Adipose tissue (tissue), 3 donors: ENCODE measurements around the gene HTRA3. TPM values are rescaled to one million over a fixed set of nuclear protein-coding genes. Genes with fewer than 3 reads are reported as not detected.

Source experiments
- H3K27ac ChIP-seq: one replicate; pipeline ENCODE4 v1.5.1; 2013; ENCODE audit warnings: low read depth, low read length
- WGBS, 3 donors: extraction: QIAGEN DNeasy Blood & Tissue Kit; methylation state at CpG; one replicate each; pipeline ENCODE4 v1.1.7; 2013; 5-methylcytosine and 5-hydroxymethylcytosine counted together
- polyA plus RNA-seq, 3 donors: library from polyadenylated mRNA; stranded (reverse); fragments of 200-250 nt; gene quantifications; one replicate each; pipeline ENCODE4 v1.2.3, GENCODE V29; 2013
- donor health status: healthy with polysubstance abuse.
- donor health status: Bipolar disorder and iron deficiency.
- donor health status: healthy.

Gene HTRA3
- polyA plus RNA-seq, 3 donors = 5.8 to 56.3 (median 41.8) TPM

GRCh38 chr4:8312069-8312445, 42.5 kb downstream of the HTRA3 start:
- 88 to 96% (median 92%) methylated on average over 3 of the region's 3 CpGs for WGBS, 3 donors
- H3K27ac ChIP-seq = no peak overlapping the region

GRCh38 chr4:8312976-8313375, 43.4 kb downstream of the HTRA3 start:
- H3K27ac ChIP-seq = no peak overlapping the region

GRCh38 chr4:8314691-8315255, 45.2 kb downstream of the HTRA3 start:
- H3K27ac ChIP-seq = no peak overlapping the region
- 86 to 91% (median 90%) methylated on average over 5 of the region's 5 CpGs for WGBS, 3 donors

- no peak overlapping the region for H3K27ac ChIP-seq
Measured at GRCh38 chr4:8315435-8316250, 46.1 kb downstream of the HTRA3 start.

DNA sequence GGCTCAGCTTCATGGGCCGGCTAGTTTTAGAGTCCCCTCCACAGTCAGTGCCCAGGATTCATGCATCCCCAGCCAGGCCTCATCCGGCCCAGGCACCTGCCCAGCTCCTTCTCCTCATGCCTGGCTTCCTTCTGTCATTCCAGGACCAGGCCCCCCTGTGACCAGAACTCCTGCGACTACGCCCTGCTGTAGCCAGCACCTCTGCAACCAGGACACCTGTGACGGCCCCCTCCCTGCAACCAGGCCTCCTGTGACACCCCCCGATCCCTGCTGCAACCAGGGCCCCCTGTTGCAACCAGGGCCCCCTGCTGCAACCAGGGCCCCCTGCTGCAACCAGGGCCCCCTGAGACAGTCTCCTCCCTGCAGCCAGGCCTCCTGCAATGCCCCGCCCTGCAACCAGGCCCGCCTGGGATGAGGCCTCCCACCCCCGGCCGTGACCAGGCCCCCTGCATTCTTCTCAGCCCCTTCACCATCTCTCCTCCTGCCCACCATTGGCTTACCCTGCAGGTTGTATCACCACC, 46.8 kb downstream of the HTRA3 start:
- 70 to 85% (median 76%) methylated on average over 9 to 10 of the region's 10 CpGs for WGBS, 3 donors
- no peak overlapping the region for H3K27ac ChIP-seq

More at GRCh38 chr4:8315435-8316250, 46.1 kb downstream of the HTRA3 start:
- 25 to 31% (median 30%) methylated on average over 21 of the region's 21 CpGs for WGBS, 3 donors

GRCh38 chr4:8316911-8317351, 47.4 kb downstream of the HTRA3 start:
- WGBS, 3 donors = 94 to 95% (median 94%) methylated on average over 15 of the region's 15 CpGs
- H3K27ac ChIP-seq = no peak overlapping the region

- H3K27ac ChIP-seq = no peak overlapping the region
- WGBS, 3 donors = 87 to 90% (median 87%) methylated on average over 6 of the region's 6 CpGs
Measured at GRCh38 chr4:8317474-8317873, 47.9 kb downstream of the HTRA3 start.

DNA sequence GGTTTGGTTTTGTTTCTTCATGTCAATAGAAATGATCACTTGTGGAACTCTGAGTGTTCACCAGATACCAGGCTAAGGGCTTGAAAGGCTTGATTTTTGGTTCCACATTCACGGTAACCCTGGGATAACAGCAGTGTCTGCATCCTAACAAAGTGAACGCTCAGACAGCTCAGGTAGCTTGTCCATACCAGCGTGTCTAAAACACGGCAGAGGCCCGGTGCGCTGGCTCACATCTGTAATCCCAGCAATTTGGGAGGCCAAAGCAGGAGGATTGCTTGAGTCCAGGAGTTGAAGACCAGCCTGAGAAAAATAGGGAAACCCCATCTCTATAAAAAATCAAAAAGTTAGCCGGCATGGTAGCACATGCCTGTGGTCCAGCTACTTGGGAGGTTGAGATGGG, 49.0 kb downstream of the HTRA3 start:
- no peak overlapping the region for H3K27ac ChIP-seq
- 96 to 97% (median 96%) methylated on average over 7 of the region's 7 CpGs for WGBS, 3 donors

DNA sequence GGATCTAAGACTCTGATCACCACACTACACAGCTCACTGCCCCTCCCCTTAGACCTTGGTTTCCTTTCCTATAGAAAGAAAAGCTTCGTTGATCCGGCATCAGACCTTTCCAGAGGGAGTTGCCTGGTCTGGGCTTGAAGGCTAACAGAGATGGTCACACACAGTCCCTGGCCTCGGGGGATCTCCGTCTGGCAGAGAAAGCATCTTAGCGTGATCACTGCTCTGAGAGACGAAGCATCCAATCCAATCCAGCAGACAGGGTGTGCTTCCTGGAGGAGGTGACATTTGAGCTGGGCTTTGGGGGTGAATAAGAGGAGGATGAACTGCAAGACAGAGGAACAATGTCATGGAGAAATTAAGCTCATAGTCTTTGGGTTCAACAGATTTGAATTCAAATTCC, 49.5 kb downstream of the HTRA3 start:
- WGBS, 3 donors = 79 to 87% (median 82%) methylated on average over 6 of the region's 6 CpGs
- no peak overlapping the region for H3K27ac ChIP-seq

GRCh38 chr4:8319731-8320385, 50.3 kb downstream of the HTRA3 start:
- WGBS, 3 donors = 34 to 64% (median 39%) methylated on average over 13 of the region's 13 CpGs
- H3K27ac ChIP-seq = no peak overlapping the region

- WGBS, 3 donors = 73 to 77% (median 76%) methylated on average over 2 of the region's 2 CpGs
- no peak overlapping the region for H3K27ac ChIP-seq
Measured at GRCh38 chr4:8320386-8320750, 50.8 kb downstream of the HTRA3 start.

DNA sequence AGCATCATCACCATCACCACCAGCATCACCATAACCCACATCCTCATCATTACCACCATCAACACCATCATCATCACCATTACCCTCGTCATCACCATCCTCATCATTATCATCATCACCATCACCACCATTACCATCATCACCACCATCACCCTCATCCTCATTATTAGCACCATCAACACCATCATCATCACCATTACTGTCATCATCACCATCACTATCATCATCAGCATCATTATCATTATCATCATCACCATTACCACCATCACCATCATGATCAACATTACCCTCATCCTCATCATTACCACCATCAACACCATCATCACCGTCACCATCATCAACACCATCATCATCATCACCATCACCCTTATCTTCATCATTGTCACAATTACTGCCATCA, 51.7 kb downstream of the HTRA3 start:
- 91 to 92% (median 91%) methylated on average over 2 of the region's 2 CpGs for WGBS, 3 donors

DNA sequence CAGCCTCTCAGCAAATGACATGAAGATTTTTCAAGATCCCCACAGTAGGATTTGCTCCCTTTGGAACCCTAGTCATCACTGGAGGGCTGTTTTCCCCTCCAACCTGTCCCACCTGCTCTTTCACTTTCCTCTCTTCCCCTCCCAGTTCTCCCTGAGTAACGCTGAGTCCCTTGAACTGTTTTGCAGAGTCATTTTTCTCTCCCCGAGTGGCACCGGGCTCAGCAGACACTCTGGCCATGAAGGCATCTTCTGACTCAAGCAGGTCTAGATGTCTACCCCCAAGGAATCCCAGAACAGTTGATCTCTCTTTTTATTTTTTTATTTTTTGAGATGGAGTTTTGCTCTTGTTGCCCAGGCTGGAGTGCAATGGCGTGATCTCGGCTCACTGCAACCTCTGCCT, 52.2 kb downstream of the HTRA3 start:
- H3K27ac ChIP-seq = no peak overlapping the region
- 73 to 75% (median 75%) methylated on average over 5 of the region's 5 CpGs for WGBS, 3 donors

More for the DNA sequence above, 51.7 kb downstream of the HTRA3 start:
- no peak overlapping the region for H3K27ac ChIP-seq

GRCh38 chr4:8322794-8323704, 53.5 kb downstream of the HTRA3 start:
- no peak overlapping the region for H3K27ac ChIP-seq
- WGBS, 3 donors = 69 to 77% (median 76%) methylated on average over 9 of the region's 9 CpGs

GRCh38 chr4:8323947-8324555, 54.5 kb downstream of the HTRA3 start:
- no peak overlapping the region for H3K27ac ChIP-seq
- 76 to 87% (median 85%) methylated on average over 5 of the region's 5 CpGs for WGBS, 3 donors

GRCh38 chr4:8324640-8325239, 55.2 kb downstream of the HTRA3 start:
- 74 to 83% (median 83%) methylated on average over 6 of the region's 6 CpGs for WGBS, 3 donors
- H3K27ac ChIP-seq = no peak overlapping the region

DNA sequence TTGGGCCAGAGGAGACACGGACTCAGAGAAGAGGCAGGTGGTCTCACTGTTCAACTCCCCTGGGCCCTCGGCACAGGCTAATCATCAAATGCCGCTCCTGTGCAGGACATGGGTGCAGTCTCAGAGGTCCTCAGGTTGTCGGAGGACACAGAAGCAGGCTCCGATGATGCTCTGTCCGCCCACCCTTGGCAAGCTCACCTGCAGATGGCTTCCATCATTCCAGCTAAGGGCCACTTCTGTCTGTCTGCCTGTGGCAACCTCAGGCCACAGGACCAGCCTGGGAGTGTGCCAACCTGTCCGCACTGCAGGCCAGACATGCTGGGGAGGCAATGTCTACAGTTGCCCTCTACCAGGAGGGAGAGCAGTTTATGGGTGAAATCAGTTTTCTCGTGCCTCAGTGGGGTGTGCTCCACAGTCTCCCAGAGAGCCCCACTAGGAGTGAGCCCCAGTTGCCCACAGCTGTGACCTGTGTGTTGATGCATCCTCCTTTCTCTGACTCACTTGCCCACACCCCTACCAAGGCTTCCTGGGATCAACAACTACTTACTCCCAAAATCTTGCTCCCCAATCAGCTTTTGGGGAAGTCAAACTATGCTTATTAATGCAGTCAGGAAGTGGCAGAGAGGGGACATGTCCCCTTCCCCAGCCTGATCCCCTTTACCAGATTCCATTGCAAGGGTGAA, 55.9 kb downstream of the HTRA3 start:
- 64 to 82% (median 81%) methylated on average over 8 of the region's 8 CpGs for WGBS, 3 donors

More for the DNA sequence above, 55.9 kb downstream of the HTRA3 start:
- no peak overlapping the region for H3K27ac ChIP-seq
